ENCODE data around the gene AREG. TPM values are rescaled to one million over a fixed set of nuclear protein-coding genes. Genes with fewer than 3 reads are reported as not detected.

AREG gene
- total RNA-seq, 1 experiment from 2014 or later: 203 TPM

GRCh38 chr4:74433541-74434172, 11.3 kb upstream of the AREG start:
- no peaks in the 10 kb centered on the region for H3K36me3 ChIP-seq (ENCODE audit: low read depth, low read length)
- no peaks in the 10 kb centered on the region for H3F3A ChIP-seq (ENCODE audit: low read length, unreplicated experiment)
- DNase-seq (no peak), ATAC-seq (no peak)
- no peaks in the 10 kb centered on the region for H3K27me3 ChIP-seq (ENCODE audit: low read length)
- intact Hi-C loops (cut with micrococcal nuclease): no loop called here
- H3K4me3 ChIP-seq (ENCODE audit: low read length): no peak overlapping the region
- no peak overlapping the region for H3K9ac ChIP-seq (ENCODE audit: low read length)
- no peaks in the 10 kb centered on the region for H3K79me2 ChIP-seq (ENCODE audit: low read length)
- no peak overlapping the region for H3K27ac ChIP-seq (ENCODE audit: low read length)
- ChIA-PET POLR2A (ENCODE audit: unreplicated experiment) (no interaction called here), CTCF (no interaction called here)
- TF ChIP-seq EZH2phosphoT487 (IDR thresholded peaks at IDR 0.05; ENCODE audit: borderline replicate concordance, low read length): no peak
- TF ChIP-seq CTCF (conservative IDR thresholded peaks at IDR 0.05; ENCODE audit: low read depth, low read length): no peak
- TF ChIP-seq EZH2 (IDR thresholded peaks at IDR 0.05; ENCODE audit: low read length, unreplicated experiment): no peak
- H3K4me1 ChIP-seq (ENCODE audit: insufficient read depth, low read length): peaks cover 20% of the 10 kb centered on the region
- H3K4me2 ChIP-seq (ENCODE audit: low read length): peak overlapping the region; percentile 3; the same call in 1 of the 2 replicates
- no peaks in the 10 kb centered on the region for H3K9me3 ChIP-seq (ENCODE audit: low read length)
- no peaks in the 10 kb centered on the region for H4K20me1 ChIP-seq (ENCODE audit: low read length)
- H2AFZ ChIP-seq (ENCODE audit: low read length): no peak overlapping the region
- H3K9me2 ChIP-seq (replicated peaks; ENCODE audit: low read length): no peaks in the 10 kb centered on the region
- BruUV-seq (replicated peaks): no TSS peak

DNA sequence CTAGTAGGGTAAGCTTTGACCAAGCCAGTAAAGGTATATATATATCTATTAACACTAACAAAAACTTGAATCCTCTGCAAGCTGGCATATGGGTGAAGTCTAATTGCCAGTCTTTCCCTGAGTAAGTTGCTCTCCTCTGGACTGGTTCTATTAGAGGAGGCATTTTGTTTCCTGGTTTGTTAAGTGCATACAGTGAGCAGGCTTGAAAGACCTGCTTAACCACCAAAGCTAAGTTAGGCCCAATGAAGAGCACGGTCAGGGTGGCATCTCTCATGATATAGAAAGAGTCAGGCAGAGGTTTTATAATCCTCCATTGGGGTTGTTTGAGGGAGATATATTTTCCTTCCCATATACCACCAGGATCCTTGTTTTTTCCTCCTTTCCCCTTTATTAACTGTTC, 9.6 kb upstream of the AREG start:
- TF ChIP-seq EZH2phosphoT487 (IDR thresholded peaks at IDR 0.05; ENCODE audit: borderline replicate concordance, low read length) (no peak), CTCF (conservative IDR thresholded peaks at IDR 0.05; ENCODE audit: low read depth, low read length) (no peak), EZH2 (IDR thresholded peaks at IDR 0.05; ENCODE audit: low read length, unreplicated experiment) (no peak)
- DNase-seq (no peak), ATAC-seq (no peak)
- ChIA-PET POLR2A (ENCODE audit: unreplicated experiment) (no interaction called here), CTCF (no interaction called here)
- Histone ChIP-seq H4K20me1 (ENCODE audit: low read length) (no peaks in the 10 kb centered on the region), H2AFZ (ENCODE audit: low read length) (no peak overlapping the region), H3K27me3 (ENCODE audit: low read length) (no peaks in the 10 kb centered on the region), H3K4me3 (ENCODE audit: low read length) (no peak overlapping the region), H3K9me3 (ENCODE audit: low read length) (no peaks in the 10 kb centered on the region), H3K27ac (ENCODE audit: low read length) (no peak overlapping the region), H3F3A (ENCODE audit: low read length, unreplicated experiment) (no peaks in the 10 kb centered on the region), H3K9ac (ENCODE audit: low read length) (no peak overlapping the region), H3K4me1 (ENCODE audit: insufficient read depth, low read length) (peaks cover 10% of the 10 kb centered on the region; the same call in 1 of the 2 replicates), H3K36me3 (ENCODE audit: low read depth, low read length) (no peaks in the 10 kb centered on the region), H3K79me2 (ENCODE audit: low read length) (no peaks in the 10 kb centered on the region), H3K4me2 (ENCODE audit: low read length) (no peak overlapping the region), H3K9me2 (replicated peaks; ENCODE audit: low read length) (no peaks in the 10 kb centered on the region)
- intact Hi-C loops (cut with micrococcal nuclease): no loop called here
- BruUV-seq (replicated peaks): no TSS peak

- Histone ChIP-seq H3K4me3 (ENCODE audit: low read length) (no peak overlapping the region), H3K4me2 (ENCODE audit: low read length) (no peak overlapping the region), H3K9me3 (ENCODE audit: low read length) (no peaks in the 10 kb centered on the region), H2AFZ (ENCODE audit: low read length) (no peak overlapping the region), H3K79me2 (ENCODE audit: low read length) (no peaks in the 10 kb centered on the region), H3K9me2 (replicated peaks; ENCODE audit: low read length) (no peaks in the 10 kb centered on the region), H3K36me3 (ENCODE audit: low read depth, low read length) (no peaks in the 10 kb centered on the region), H3K27ac (ENCODE audit: low read length) (no peak overlapping the region), H3K27me3 (ENCODE audit: low read length) (no peaks in the 10 kb centered on the region), H3K9ac (ENCODE audit: low read length) (no peak overlapping the region), H3K4me1 (ENCODE audit: insufficient read depth, low read length) (peaks cover 16% of the 10 kb centered on the region; the same call in 1 of the 2 replicates), H4K20me1 (ENCODE audit: low read length) (no peaks in the 10 kb centered on the region), H3F3A (ENCODE audit: low read length, unreplicated experiment) (no peaks in the 10 kb centered on the region)
- intact Hi-C loops (cut with micrococcal nuclease): no loop called here
- TF ChIP-seq EZH2phosphoT487 (IDR thresholded peaks at IDR 0.05; ENCODE audit: borderline replicate concordance, low read length) (no peak), CTCF (conservative IDR thresholded peaks at IDR 0.05; ENCODE audit: low read depth, low read length) (no peak), EZH2 (IDR thresholded peaks at IDR 0.05; ENCODE audit: low read length, unreplicated experiment) (no peak)
- ATAC-seq: no peak
- CTCF ChIA-PET: no interaction called here
- POLR2A ChIA-PET (ENCODE audit: unreplicated experiment): no interaction called here
- no TSS peak for BruUV-seq (replicated peaks)
- DNase-seq: no peak
Observed at GRCh38 chr4:74437866-74438265, 7.1 kb upstream of the AREG start.

Measured in PC-3 (cell line).